OCI-LY7 (cell line): Measurements from ENCODE around the gene MAMDC2. TPM values are rescaled to one million over a fixed set of nuclear protein-coding genes. Genes with fewer than 3 reads are reported as not detected.

ENCODE experiments used
- BruUV-seq: library from RNA; stranded (reverse); fragments of 400-500 nt; replicated peaks from 2 replicates; lab custom pipeline; 2021; lab: Mats Ljungman, UMichigan
- CTCF ChIA-PET: fragments of 300-600 bp; sonication (Branson Sonifier 250); formaldehyde crosslinking; loops from one replicate; lab custom pipeline; 2022; ENCODE audit warnings: antibody characterized with exemption; ENCODE audit not compliant: unreplicated experiment; lab: Charles Lee
- POLR2A ChIA-PET: fragments of 300-600 bp; sonication (Branson Sonifier 250); formaldehyde crosslinking; loops from one replicate; lab custom pipeline; 2022; ENCODE audit warnings: antibody characterized with exemption; lab: Charles Lee
- DNase-seq: peaks from one replicate; pipeline ENCODE4 v3.0.0-alpha.2; 2015; ENCODE audit warnings: low spot score
- H2AFZ ChIP-seq: fragments of 200-600 bp; sonication (generic), shearing (Covaris generic); 2 replicates; pipeline ENCODE4 v1.6.1; 2014; ENCODE audit warnings: mild to moderate bottlenecking, antibody characterized with exemption, low read length, moderate library complexity
- H3K27ac ChIP-seq: fragments of 200-600 bp; sonication (generic); 2 replicates; pipeline ENCODE4 v1.5.1; 2014; ENCODE audit warnings: mixed run types, low read depth, mild to moderate bottlenecking, moderate library complexity, low read length, inconsistent platforms; ENCODE audit not compliant: poor library complexity, severe bottlenecking
- H3K36me3 ChIP-seq: fragments of 200-600 bp; sonication (generic); 2 replicates; pipeline ENCODE4 v1.6.1; 2014; ENCODE audit warnings: mild to moderate bottlenecking, antibody characterized with exemption, low read length, moderate library complexity, mixed read lengths; ENCODE audit not compliant: insufficient read depth
- H3K4me1 ChIP-seq: fragments of 200-600 bp; sonication (generic); 2 replicates; pipeline ENCODE4 v1.5.1; 2014; ENCODE audit warnings: mild to moderate bottlenecking, low read length; ENCODE audit not compliant: insufficient read depth, poor library complexity, severe bottlenecking
- H3K4me2 ChIP-seq: fragments of 200-600 bp; sonication (generic); 2 replicates; pipeline ENCODE4 v1.6.1; 2014; ENCODE audit warnings: mild to moderate bottlenecking, low read length
- H3K4me3 ChIP-seq: fragments of 200-600 bp; sonication (generic); 2 replicates; pipeline ENCODE4 v1.5.1; 2014; ENCODE audit warnings: mild to moderate bottlenecking, low read depth, low read length; ENCODE audit not compliant: poor library complexity, severe bottlenecking
- H3K79me2 ChIP-seq: fragments of 200-600 bp; sonication (generic); 2 replicates; pipeline ENCODE4 v1.6.1; 2016; ENCODE audit warnings: low read depth, mild to moderate bottlenecking, low read length, moderate library complexity, mixed read lengths; ENCODE audit not compliant: insufficient read depth
- H3K9me2 ChIP-seq: fragments of 200-600 bp; sonication (generic); 2 replicates; pipeline ENCODE4 v1.6.1; 2016; ENCODE audit warnings: mild to moderate bottlenecking, low read length, mixed read lengths; ENCODE audit not compliant: insufficient read depth
- H3K9me3 ChIP-seq: fragments of 200-600 bp; sonication (generic); 2 replicates; pipeline ENCODE4 v1.6.1; 2014; ENCODE audit warnings: mild to moderate bottlenecking, mixed run types, low read length, mixed read lengths
- H4K20me1 ChIP-seq: fragments of 200-600 bp; sonication (generic); 2 replicates; pipeline ENCODE4 v1.6.1; 2014; ENCODE audit warnings: mild to moderate bottlenecking, antibody characterized with exemption, low read length, moderate library complexity, mixed read lengths; ENCODE audit not compliant: insufficient read depth
- CTCF ChIP-seq: fragments of 200-600 bp; sonication (generic); conservative IDR thresholded peaks from 2 replicates; pipeline ENCODE4 v1.5.1; 2014; ENCODE audit warnings: mild to moderate bottlenecking, antibody characterized with exemption, low read length, moderate library complexity, mixed read lengths
- EZH2phosphoT487 ChIP-seq: fragments of 200-600 bp; sonication (generic); IDR thresholded peaks from 2 replicates; pipeline ENCODE4 v1.6.1; 2018; ENCODE audit warnings: low read depth, borderline replicate concordance, mild to moderate bottlenecking, mixed run types, antibody characterized with exemption, low read length, moderate library complexity, mixed read lengths
- intact Hi-C: fragments of 100-400 bp; cut with micrococcal nuclease; formaldehyde crosslinking; loops from one replicate; pipeline ENCODE4 v1.10.0; 2022; ENCODE audit not compliant: unreplicated experiment
- total RNA-seq, 2 experiments: library from RNA; depleted of rRNA in 1 of 2; stranded (reverse); fragments of >200 nt in 1 of 2; shearing (Covaris generic) in 1 of 2; gene quantifications; 2 replicates each; pipeline ENCODE4 v1.2.3, GENCODE V29; 2014 to 2022

Gene MAMDC2
- total RNA-seq, 2 experiments from 2014 or later: not detected

GRCh38 chr9:70066874-70067273, 23.2 kb downstream of the MAMDC2 start:
- TF ChIP-seq EZH2phosphoT487 (no peak), CTCF (no peak)
- ChIA-PET POLR2A (no interaction called here), CTCF (no interaction called here)
- no peak overlapping the region for H3K27ac ChIP-seq
- H3K36me3 ChIP-seq: no peaks in the 10 kb centered on the region
- H2AFZ ChIP-seq: no peak overlapping the region
- H3K4me2 ChIP-seq: no peak overlapping the region
- intact Hi-C loops: no loop called here
- H3K79me2 ChIP-seq: no peaks in the 10 kb centered on the region
- no peaks in the 10 kb centered on the region for H3K9me3 ChIP-seq
- no peaks in the 10 kb centered on the region for H3K9me2 ChIP-seq
- no peak for DNase-seq
- H4K20me1 ChIP-seq: no peaks in the 10 kb centered on the region
- BruUV-seq: no TSS peak
- H3K4me3 ChIP-seq: no peak overlapping the region
- no peaks in the 10 kb centered on the region for H3K4me1 ChIP-seq

- Histone ChIP-seq H3K4me3 (no peak overlapping the region), H4K20me1 (no peaks in the 10 kb centered on the region), H3K79me2 (no peaks in the 10 kb centered on the region), H2AFZ (no peak overlapping the region), H3K9me3 (no peaks in the 10 kb centered on the region), H3K36me3 (no peaks in the 10 kb centered on the region), H3K27ac (no peak overlapping the region), H3K4me1 (no peaks in the 10 kb centered on the region), H3K9me2 (no peaks in the 10 kb centered on the region), H3K4me2 (no peak overlapping the region)
- no TSS peak for BruUV-seq
- no peak for DNase-seq
- intact Hi-C loops: no loop called here
- POLR2A ChIA-PET: interaction anchor here (0.6 kb wide), 1 partner anchor 449 kb away, joined by 3 read pairs; no protein-coding TSS in a partner anchor
- CTCF ChIA-PET: no interaction called here
- no peak for TF ChIP-seq CTCF
- TF ChIP-seq EZH2phosphoT487: no peak
Measured at GRCh38 chr9:70069704-70070103, 26.1 kb downstream of the MAMDC2 start.

GRCh38 chr9:70073193-70073592, 29.5 kb downstream of the MAMDC2 start:
- Histone ChIP-seq H3K79me2 (no peaks in the 10 kb centered on the region), H3K4me1 (no peaks in the 10 kb centered on the region), H4K20me1 (no peaks in the 10 kb centered on the region), H3K9me2 (no peaks in the 10 kb centered on the region), H3K36me3 (no peaks in the 10 kb centered on the region), H3K4me2 (no peak overlapping the region), H3K9me3 (no peaks in the 10 kb centered on the region), H3K4me3 (no peak overlapping the region), H3K27ac (no peak overlapping the region), H2AFZ (no peak overlapping the region)
- intact Hi-C loops: no loop called here
- no TSS peak for BruUV-seq
- CTCF ChIA-PET: no interaction called here
- DNase-seq: no peak
- POLR2A ChIA-PET: interaction anchor here (1.4 kb wide), 1 partner anchor 9 kb away, joined by 4 read pairs; no protein-coding TSS in a partner anchor
- TF ChIP-seq CTCF: no peak
- TF ChIP-seq EZH2phosphoT487: no peak
